ENCODE results near the gene ABCA4. TPM values are rescaled to one million over a fixed set of nuclear protein-coding genes. Genes with fewer than 3 reads are reported as not detected.
"Not testable (repeated sequence)": the region's sequence is repeated elsewhere in the genome, so short reads cannot be mapped to it uniquely, and the experiment has no call there.

ABCA4 gene
- total RNA-seq, 1 donor from 2014 or later = 3.2 TPM

- no peak overlapping the region for H3K4me3 Mint-ChIP-seq
- H3K36me3 Mint-ChIP-seq = no peaks in the 10 kb centered on the region
- H3K9me3 Mint-ChIP-seq = no peaks in the 10 kb centered on the region
- DNase-seq (ENCODE audit: extremely low spot score, unreplicated experiment) = no peak
- H3K4me1 Mint-ChIP-seq (ENCODE audit: unreplicated experiment) = peaks cover 8% of the 10 kb centered on the region
- no peak overlapping the region for H3K27ac Mint-ChIP-seq
- no peaks in the 10 kb centered on the region for H3K27me3 Mint-ChIP-seq
- no peak for TF ChIP-seq CTCF (conservative IDR thresholded peaks at IDR 0.05)
Observed at GRCh38 chr1:93995837-93996536, 125.0 kb downstream of the ABCA4 start.

GRCh38 chr1:93993731-93994130 is 127.2 kb downstream of the ABCA4 start:
- Mint-ChIP-seq H3K9me3 (no peaks in the 10 kb centered on the region), H3K36me3 (no peaks in the 10 kb centered on the region), H3K27me3 (no peaks in the 10 kb centered on the region), H3K27ac (no peak overlapping the region), H3K4me3 (no peak overlapping the region), H3K4me1 (ENCODE audit: unreplicated experiment) (peaks cover 8% of the 10 kb centered on the region)
- DNase-seq (ENCODE audit: extremely low spot score, unreplicated experiment) = no peak
- no peak for TF ChIP-seq CTCF (conservative IDR thresholded peaks at IDR 0.05)

- Mint-ChIP-seq H3K36me3 (no peaks in the 10 kb centered on the region), H3K27ac (no peak overlapping the region), H3K4me3 (no peak overlapping the region), H3K27me3 (no peaks in the 10 kb centered on the region), H3K9me3 (no peaks in the 10 kb centered on the region), H3K4me1 (ENCODE audit: unreplicated experiment) (peaks cover 8% of the 10 kb centered on the region)
- DNase-seq (ENCODE audit: extremely low spot score, unreplicated experiment) = no peak
- TF ChIP-seq CTCF (conservative IDR thresholded peaks at IDR 0.05) = no peak
Observed at GRCh38 chr1:93992954-93993353, 128.0 kb downstream of the ABCA4 start.

- no peak for DNase-seq (ENCODE audit: extremely low spot score, unreplicated experiment)
- Mint-ChIP-seq H3K36me3 (no peaks in the 10 kb centered on the region), H3K27me3 (no peaks in the 10 kb centered on the region), H3K27ac (no peak overlapping the region), H3K4me1 (ENCODE audit: unreplicated experiment) (peaks cover 8% of the 10 kb centered on the region), H3K4me3 (no peak overlapping the region), H3K9me3 (no peaks in the 10 kb centered on the region)
- TF ChIP-seq CTCF (conservative IDR thresholded peaks at IDR 0.05) = no peak
Observed at GRCh38 chr1:93992190-93992589, 128.8 kb downstream of the ABCA4 start.

GRCh38 chr1:93991271-93991670 is 129.7 kb downstream of the ABCA4 start:
- Mint-ChIP-seq H3K27me3 (no peaks in the 10 kb centered on the region), H3K27ac (no peak overlapping the region), H3K36me3 (no peaks in the 10 kb centered on the region), H3K4me1 (ENCODE audit: unreplicated experiment) (peaks cover 8% of the 10 kb centered on the region), H3K9me3 (no peaks in the 10 kb centered on the region), H3K4me3 (no peak overlapping the region)
- TF ChIP-seq CTCF (conservative IDR thresholded peaks at IDR 0.05) = no peak
- no peak for DNase-seq (ENCODE audit: extremely low spot score, unreplicated experiment)

GRCh38 chr1:93990477-93990876 is 130.5 kb downstream of the ABCA4 start:
- H3K9me3 Mint-ChIP-seq; H3K27me3 Mint-ChIP-seq; DNase-seq (ENCODE audit: extremely low spot score, unreplicated experiment); H3K4me1 Mint-ChIP-seq (ENCODE audit: unreplicated experiment); H3K36me3 Mint-ChIP-seq; H3K4me3 Mint-ChIP-seq: not testable (repeated sequence)
- peak overlapping the region; percentile 50 for H3K27ac Mint-ChIP-seq
